ENCODE results near the gene CLCN7.
A peak's percentile ranks its signal among the peaks of the same experiment; 100 is the strongest.

Gene CLCN7

GRCh38 chr16:1433263-1433560 is 41.6 kb downstream of the CLCN7 start:
- DNase-seq = no peak
- Histone ChIP-seq H3K4me1 (ENCODE audit: control extremely low read depth in 1 of 4, control insufficient read depth in 4 of 4, insufficient read depth in 4 of 4, low read length in 3 of 4) (peaks cover 0 to 44% (median 22%) of the 10 kb centered on the region in 4 experiments), H3K9me3 (ENCODE audit: control extremely low read depth in 1 of 5, control insufficient read depth in 4 of 5, insufficient read depth in 2 of 5, low read depth in 1 of 5, low read length in 4 of 5) (no peaks in the 10 kb centered on the region), H3K4me3 (ENCODE audit: control insufficient read depth in 1 of 7, extremely low read depth in 1 of 7, insufficient read depth in 4 of 7, low read depth in 2 of 7, low read length in 6 of 7) (peak overlapping the region in 4 of 7 experiments; percentile 15 to 70 (median 47)), H3K36me3 (ENCODE audit: control insufficient read depth in 4 of 4, insufficient read depth in 4 of 4, low read length in 3 of 4) (no peaks in the 10 kb centered on the region), H3K27me3 (replicated peaks in 2 of 5; ENCODE audit: control insufficient read depth in 4 of 5, insufficient read depth in 5 of 5, low read length in 4 of 5) (no peaks in the 10 kb centered on the region), H3K27ac (ENCODE audit: insufficient read depth in 1 of 2, low read depth in 1 of 2, low read length in 2 of 2, poor library complexity in 1 of 2, severe bottlenecking in 2 of 2) (no peak overlapping the region)
- POLR2A ChIA-PET = interaction anchor here (0.5 kb wide), 1 partner anchor 109 kb away, joined by 3 read pairs; no protein-coding TSS in a partner anchor
- 61% methylated on average over 12 of the region's 14 CpGs for WGBS (ENCODE audit: insufficient coverage)
- CTCF ChIA-PET = interaction anchor here (0.7 to 1.3 kb wide), 3 partner anchors 13 to 105 kb away, joined by 3 read pairs; partner anchors contain the start of gene UQCC4

- Histone ChIP-seq H3K27ac (ENCODE audit: insufficient read depth in 1 of 2, low read depth in 1 of 2, low read length in 2 of 2, poor library complexity in 1 of 2, severe bottlenecking in 2 of 2) (peak overlapping the region in 1 of 2 experiments; percentile 25), H3K36me3 (ENCODE audit: control insufficient read depth in 4 of 4, insufficient read depth in 4 of 4, low read length in 3 of 4) (no peaks in the 10 kb centered on the region), H3K9me3 (ENCODE audit: control extremely low read depth in 1 of 5, control insufficient read depth in 4 of 5, insufficient read depth in 2 of 5, low read depth in 1 of 5, low read length in 4 of 5) (no peaks in the 10 kb centered on the region), H3K4me1 (ENCODE audit: control extremely low read depth in 1 of 4, control insufficient read depth in 4 of 4, insufficient read depth in 4 of 4, low read length in 3 of 4) (peaks cover 0 to 50% (median 24%) of the 10 kb centered on the region in 4 experiments), H3K27me3 (replicated peaks in 2 of 5; ENCODE audit: control insufficient read depth in 4 of 5, insufficient read depth in 5 of 5, low read length in 4 of 5) (no peaks in the 10 kb centered on the region), H3K4me3 (ENCODE audit: control insufficient read depth in 1 of 7, extremely low read depth in 1 of 7, insufficient read depth in 4 of 7, low read depth in 2 of 7, low read length in 6 of 7) (peak overlapping the region in 4 of 7 experiments; percentile 26 to 70 (median 47))
- ChIA-PET POLR2A (interaction anchor here (0.5 to 0.9 kb wide), 2 partner anchors 34 to 110 kb away, joined by 3 read pairs; no protein-coding TSS in a partner anchor), CTCF (interaction anchor here (0.7 to 1.3 kb wide), 3 partner anchors 12 to 105 kb away, joined by 3 read pairs; partner anchors contain the start of gene UQCC4)
- WGBS (ENCODE audit: insufficient coverage) = 57% methylated on average over 47 of the region's 63 CpGs
- DNase-seq = peak in 1 of 3 donors; percentile 26
These were observed 42.2 kb downstream of the CLCN7 start for GRCh38 chr16:1432388-1433262.

- H3K27ac ChIP-seq (ENCODE audit: insufficient read depth in 1 of 2, low read depth in 1 of 2, low read length in 2 of 2, poor library complexity in 1 of 2, severe bottlenecking in 2 of 2) = no peak overlapping the region
- H3K36me3 ChIP-seq (ENCODE audit: control insufficient read depth in 4 of 4, insufficient read depth in 4 of 4, low read length in 3 of 4) = no peaks in the 10 kb centered on the region
- WGBS (ENCODE audit: insufficient coverage) = 73% methylated on average over 20 of the region's 20 CpGs
- peaks cover 0 to 52% (median 24%) of the 10 kb centered on the region in 4 experiments for H3K4me1 ChIP-seq (ENCODE audit: control extremely low read depth in 1 of 4, control insufficient read depth in 4 of 4, insufficient read depth in 4 of 4, low read length in 3 of 4)
- no peaks in the 10 kb centered on the region for H3K27me3 ChIP-seq (replicated peaks in 2 of 5; ENCODE audit: control insufficient read depth in 4 of 5, insufficient read depth in 5 of 5, low read length in 4 of 5)
- ChIA-PET CTCF (no interaction called here), POLR2A (no interaction called here)
- no peaks in the 10 kb centered on the region for H3K9me3 ChIP-seq (ENCODE audit: control extremely low read depth in 1 of 5, control insufficient read depth in 4 of 5, insufficient read depth in 2 of 5, low read depth in 1 of 5, low read length in 4 of 5)
- H3K4me3 ChIP-seq (ENCODE audit: control insufficient read depth in 1 of 7, extremely low read depth in 1 of 7, insufficient read depth in 4 of 7, low read depth in 2 of 7, low read length in 6 of 7) = peak overlapping the region in 4 of 7 experiments; percentile 26 to 70 (median 46)
- no peak for DNase-seq
These were observed 43.1 kb downstream of the CLCN7 start for GRCh38 chr16:1431497-1432270.

- WGBS (ENCODE audit: insufficient coverage) = 75% methylated on average over 20 of the region's 35 CpGs
- H3K4me1 ChIP-seq (ENCODE audit: control extremely low read depth in 1 of 4, control insufficient read depth in 4 of 4, insufficient read depth in 4 of 4, low read length in 3 of 4) = peaks cover 0 to 52% (median 24%) of the 10 kb centered on the region in 4 experiments
- H3K9me3 ChIP-seq (ENCODE audit: control extremely low read depth in 1 of 5, control insufficient read depth in 4 of 5, insufficient read depth in 2 of 5, low read depth in 1 of 5, low read length in 4 of 5) = no peaks in the 10 kb centered on the region
- H3K27ac ChIP-seq (ENCODE audit: insufficient read depth in 1 of 2, low read depth in 1 of 2, low read length in 2 of 2, poor library complexity in 1 of 2, severe bottlenecking in 2 of 2) = no peak within 1 kb of the TSS
- CTCF ChIA-PET = interaction anchor here (0.6 to 1.2 kb wide), 3 partner anchors 30 to 66 kb away, joined by 3 read pairs; no protein-coding TSS in a partner anchor
- H3K36me3 ChIP-seq (ENCODE audit: control insufficient read depth in 4 of 4, insufficient read depth in 4 of 4, low read length in 3 of 4) = no peaks in the 10 kb centered on the region
- H3K27me3 ChIP-seq (replicated peaks in 2 of 5; ENCODE audit: control insufficient read depth in 4 of 5, insufficient read depth in 5 of 5, low read length in 4 of 5) = no peaks in the 10 kb centered on the region
- POLR2A ChIA-PET = no interaction called here
- peak in 1 of 3 donors; percentile 29 for DNase-seq
- peak within 1 kb of the TSS in 3 of 7 experiments; percentile 33 to 70 (median 58) for H3K4me3 ChIP-seq (ENCODE audit: control insufficient read depth in 1 of 7, extremely low read depth in 1 of 7, insufficient read depth in 4 of 7, low read depth in 2 of 7, low read length in 6 of 7)
These were observed 43.9 kb downstream of the CLCN7 start, which contains the start of gene PERCC1 for GRCh38 chr16:1430759-1431496. Gene PERCC1, plus strand, starts transcription at chr16:1431078. Its CDS starts 1,516 bp downstream, at chr16:1432594.

- H3K27ac ChIP-seq (ENCODE audit: insufficient read depth in 1 of 2, low read depth in 1 of 2, low read length in 2 of 2, poor library complexity in 1 of 2, severe bottlenecking in 2 of 2) = no peak overlapping the region
- H3K4me3 ChIP-seq (ENCODE audit: control insufficient read depth in 1 of 7, extremely low read depth in 1 of 7, insufficient read depth in 4 of 7, low read depth in 2 of 7, low read length in 6 of 7) = no peak overlapping the region
- H3K36me3 ChIP-seq (ENCODE audit: control insufficient read depth in 4 of 4, insufficient read depth in 4 of 4, low read length in 3 of 4) = no peaks in the 10 kb centered on the region
- H3K9me3 ChIP-seq (ENCODE audit: control extremely low read depth in 1 of 5, control insufficient read depth in 4 of 5, insufficient read depth in 2 of 5, low read depth in 1 of 5, low read length in 4 of 5) = no peaks in the 10 kb centered on the region
- CTCF ChIA-PET = interaction anchor here (0.6 to 2.6 kb wide), 5 partner anchors 31 to 108 kb away, joined by 3 to 14 read pairs (median 3); partner anchors contain the start of gene TMEM204
- H3K4me1 ChIP-seq (ENCODE audit: control extremely low read depth in 1 of 4, control insufficient read depth in 4 of 4, insufficient read depth in 4 of 4, low read length in 3 of 4) = peaks cover 0 to 52% (median 24%) of the 10 kb centered on the region in 4 experiments
- H3K27me3 ChIP-seq (replicated peaks in 2 of 5; ENCODE audit: control insufficient read depth in 4 of 5, insufficient read depth in 5 of 5, low read length in 4 of 5) = no peaks in the 10 kb centered on the region
- POLR2A ChIA-PET = no interaction called here
- WGBS (ENCODE audit: insufficient coverage) = 60% methylated on average over 13 of the region's 14 CpGs
- no peak for DNase-seq
These were observed 44.5 kb downstream of the CLCN7 start for GRCh38 chr16:1430214-1430758.

- whole genome bisulfite sequencing (ENCODE audit: insufficient coverage) = 96% methylated on average over 11 of the region's 13 CpGs
- H3K4me3 ChIP-seq (ENCODE audit: control insufficient read depth in 1 of 7, extremely low read depth in 1 of 7, insufficient read depth in 4 of 7, low read depth in 2 of 7, low read length in 6 of 7) = no peak overlapping the region
- ChIA-PET POLR2A (interaction anchor here (0.6 kb wide), 1 partner anchor 276 kb away, joined by 3 read pairs; no protein-coding TSS in a partner anchor), CTCF (interaction anchor here (1.2 to 2.6 kb wide), 3 partner anchors 15 to 148 kb away, joined by 4 to 14 read pairs (median 5); partner anchors contain the start of gene CCDC154)
- no peaks in the 10 kb centered on the region for H3K36me3 ChIP-seq (ENCODE audit: control insufficient read depth in 4 of 4, insufficient read depth in 4 of 4, low read length in 3 of 4)
- H3K9me3 ChIP-seq (ENCODE audit: control extremely low read depth in 1 of 5, control insufficient read depth in 4 of 5, insufficient read depth in 2 of 5, low read depth in 1 of 5, low read length in 4 of 5) = no peaks in the 10 kb centered on the region
- no peaks in the 10 kb centered on the region for H3K27me3 ChIP-seq (replicated peaks in 2 of 5; ENCODE audit: control insufficient read depth in 4 of 5, insufficient read depth in 5 of 5, low read length in 4 of 5)
- no peak overlapping the region for H3K27ac ChIP-seq (ENCODE audit: insufficient read depth in 1 of 2, low read depth in 1 of 2, low read length in 2 of 2, poor library complexity in 1 of 2, severe bottlenecking in 2 of 2)
- peaks cover 0 to 52% (median 24%) of the 10 kb centered on the region in 4 experiments for H3K4me1 ChIP-seq (ENCODE audit: control extremely low read depth in 1 of 4, control insufficient read depth in 4 of 4, insufficient read depth in 4 of 4, low read length in 3 of 4)
- no peak for DNase-seq
These were observed 45.2 kb downstream of the CLCN7 start for GRCh38 chr16:1429631-1430030.

All from common myeloid progenitor, CD34-positive (primary cell).